ENCODE measurements around the gene ZNF747. TPM values are rescaled to one million over a fixed set of nuclear protein-coding genes. Genes with fewer than 3 reads are reported as not detected.

ZNF747 gene
- total RNA-seq: 10 to 100 TPM; 13.6 to 30.7 (median 21.8) TPM

- Histone ChIP-seq H3K9me3 (no peaks in the 10 kb centered on the region), H3K4me3 (replicated peaks in 1 of 3) (peak within 1 kb of the TSS; percentile 59 to 81 (median 73)), H3K36me3 (peaks cover 8 to 17% of the 10 kb centered on the region in 2 donors), H3K27me3 (no peaks in the 10 kb centered on the region), H3K27ac (peak within 1 kb of the TSS; percentile 77 to 92 (median 82)), H3K4me1 (peaks cover 16 to 17% of the 10 kb centered on the region in 2 donors)
- 0% methylated on average over 13 to 36 of the region's 70 CpGs for WGBS, 2 donors
- intact Hi-C loops (cut with DNase I): loop anchor here (5.0 to 10.0 kb wide), 2 partner anchors 38 to 100 kb away; partner anchors contain the start of gene ZNF688
- TF ChIP-seq CTCF (IDR thresholded peaks at IDR 0.05): no peak
- peak; percentile 32 to 78 for TF ChIP-seq POLR2A (IDR thresholded peaks at IDR 0.05)
- DNase-seq: peak; percentile 95
Observed at GRCh38 chr16:30534368-30535105, at the start of gene ZNF747. TSS of gene ZNF747 (minus strand) at chr16:30534858. CDS start at chr16:30534679, 179 bp downstream.

GRCh38 chr16:30582611-30583340 lies 48.1 kb upstream of the ZNF747 start:
- TF ChIP-seq POLR2A (IDR thresholded peaks at IDR 0.05): no peak
- TF ChIP-seq CTCF (IDR thresholded peaks at IDR 0.05): no peak
- WGBS, 2 donors: 96 to 97% methylated on average over 34 to 47 of the region's 48 CpGs
- intact Hi-C loops (cut with DNase I): loop anchor here (5.0 kb wide), 1 partner anchor 115 kb away; the partner anchor contains the start of gene SRCAP

GRCh38 chr16:30581457-30581856 lies 46.8 kb upstream of the ZNF747 start:
- Histone ChIP-seq H3K27ac (no peak overlapping the region), H3K27me3 (no peaks in the 10 kb centered on the region), H3K4me1 (peaks cover 10 to 12% of the 10 kb centered on the region in 2 donors), H3K36me3 (peaks cover 9 to 11% of the 10 kb centered on the region in 2 donors), H3K9me3 (no peaks in the 10 kb centered on the region), H3K4me3 (replicated peaks in 1 of 3) (no peak overlapping the region)
- no peak for TF ChIP-seq POLR2A (IDR thresholded peaks at IDR 0.05)
- TF ChIP-seq CTCF (IDR thresholded peaks at IDR 0.05): no peak
- intact Hi-C loops (cut with DNase I): loop anchor here (5.0 kb wide), 1 partner anchor 116 kb away; the partner anchor contains the start of gene SRCAP
- WGBS, 2 donors: 72 to 95% methylated on average over 2 to 7 of the region's 7 CpGs
- no peak for DNase-seq

More at GRCh38 chr16:30582611-30583340, 48.1 kb upstream of the ZNF747 start:
- no peak for DNase-seq
- Histone ChIP-seq H3K4me1 (peaks cover 10 to 12% of the 10 kb centered on the region in 2 donors), H3K27me3 (no peaks in the 10 kb centered on the region), H3K27ac (no peak overlapping the region), H3K9me3 (no peaks in the 10 kb centered on the region), H3K36me3 (peaks cover 9 to 11% of the 10 kb centered on the region in 2 donors), H3K4me3 (replicated peaks in 1 of 3) (no peak overlapping the region)

GRCh38 chr16:30574678-30575077 lies 40.0 kb upstream of the ZNF747 start:
- intact Hi-C loops (cut with DNase I): loop anchor here (5.0 to 10.0 kb wide), 2 partner anchors 37 to 60 kb away; no protein-coding TSS in a partner anchor
- no peak for TF ChIP-seq POLR2A (IDR thresholded peaks at IDR 0.05)
- no peak for TF ChIP-seq CTCF (IDR thresholded peaks at IDR 0.05)

More at GRCh38 chr16:30574678-30575077, 40.0 kb upstream of the ZNF747 start:
- H3K4me3 ChIP-seq (replicated peaks in 1 of 3): no peak overlapping the region
- DNase-seq: no peak
- no peaks in the 10 kb centered on the region for H3K36me3 ChIP-seq
- WGBS, 2 donors: 87 to 90% methylated on average over 1 of the region's 1 CpG
- H3K9me3 ChIP-seq: no peaks in the 10 kb centered on the region
- no peaks in the 10 kb centered on the region for H3K27me3 ChIP-seq
- no peak overlapping the region for H3K27ac ChIP-seq
- H3K4me1 ChIP-seq: peaks cover 15 to 18% of the 10 kb centered on the region in 2 donors
